GM21529 (cell line): Measurements from ENCODE around the gene RPS19BP1.
"Not testable (repeated sequence)": the region's sequence is repeated elsewhere in the genome, so short reads cannot be mapped to it uniquely, and the experiment has no call there.

Experiments used
- ATAC-seq: cut with Tn5 transposase; IDR thresholded peaks from one replicate; pipeline ENCODE4 v1.9.1; 2021; ENCODE audit not compliant: unreplicated experiment

Gene RPS19BP1

GRCh38 chr22:39514373-39514973 is 18.1 kb downstream of the RPS19BP1 start:
- no peak for ATAC-seq

GRCh38 chr22:39513791-39514190 is 18.8 kb downstream of the RPS19BP1 start:
- no peak for ATAC-seq

GRCh38 chr22:39512026-39512425 is 20.5 kb downstream of the RPS19BP1 start:
- ATAC-seq, result no peak

- ATAC-seq, result no peak
Measured at GRCh38 chr22:39511226-39511625, 21.3 kb downstream of the RPS19BP1 start.

- no peak for ATAC-seq
Measured at GRCh38 chr22:39510529-39511149, 21.9 kb downstream of the RPS19BP1 start.

- no peak for ATAC-seq
Measured at GRCh38 chr22:39508393-39508792, 24.2 kb downstream of the RPS19BP1 start.

- ATAC-seq, result not testable (repeated sequence)
Measured at GRCh38 chr22:39507021-39507420, 25.5 kb downstream of the RPS19BP1 start.

GRCh38 chr22:39504071-39504470 is 28.5 kb downstream of the RPS19BP1 start:
- ATAC-seq, result no peak

GRCh38 chr22:39503630-39504029 is 28.9 kb downstream of the RPS19BP1 start:
- no peak for ATAC-seq

GRCh38 chr22:39502789-39503409 is 29.6 kb downstream of the RPS19BP1 start:
- ATAC-seq, result no peak

GRCh38 chr22:39502109-39502788 is 30.3 kb downstream of the RPS19BP1 start, which contains the start of gene MIEF1:
MIEF1 (plus strand) TSS chr22:39502290; CDS start chr22:39511295, 9,005 bp downstream.
- peak; percentile 94 for ATAC-seq

GRCh38 chr22:39501644-39502108 is 30.9 kb downstream of the RPS19BP1 start:
- no peak for ATAC-seq

- no peak for ATAC-seq
Measured at GRCh38 chr22:39500101-39500500, 32.4 kb downstream of the RPS19BP1 start.

GRCh38 chr22:39498802-39499201 is 33.7 kb downstream of the RPS19BP1 start:
- ATAC-seq, result no peak

GRCh38 chr22:39498368-39498767 is 34.2 kb downstream of the RPS19BP1 start:
- no peak for ATAC-seq

- ATAC-seq, result no peak
Measured at GRCh38 chr22:39497429-39497828, 35.1 kb downstream of the RPS19BP1 start.

GRCh38 chr22:39496131-39496838 is 36.3 kb downstream of the RPS19BP1 start:
- peak; percentile 71 for ATAC-seq

GRCh38 chr22:39494471-39495120 is 38.0 kb downstream of the RPS19BP1 start:
- ATAC-seq, result no peak

- no peak for ATAC-seq
Measured at GRCh38 chr22:39493759-39494158, 38.8 kb downstream of the RPS19BP1 start.

GRCh38 chr22:39492186-39492585 is 40.4 kb downstream of the RPS19BP1 start:
- ATAC-seq, result no peak
